MM.1S (cell line): ENCODE data around the gene ENOX1.

Experiments
- DNase-seq: peaks from one replicate; pipeline ENCODE4 v3.0.0-alpha.2; 2015
- H2AFZ ChIP-seq: fragments of 300-600 bp; sonication (generic); 2 replicates; pipeline ENCODE4 v1.6.0; 2016; ENCODE audit warnings: antibody characterized with exemption, low read length
- H3F3A ChIP-seq: fragments of 300-600 bp; sonication (generic); 2 replicates; pipeline ENCODE4 v1.6.1; 2016; ENCODE audit warnings: mild to moderate bottlenecking, antibody characterized with exemption, low read length, moderate library complexity, mixed read lengths; ENCODE audit not compliant: insufficient read depth
- H3K27ac ChIP-seq: fragments of 300-600 bp; sonication (generic); 2 replicates; pipeline ENCODE4 v1.5.1; 2016; ENCODE audit warnings: mild to moderate bottlenecking, low read length
- H3K27me3 ChIP-seq: fragments of 300-600 bp; sonication (generic); replicated peaks from 2 replicates; pipeline ENCODE4 v1.6.0; 2016; ENCODE audit warnings: low read length; ENCODE audit not compliant: insufficient read depth
- H3K36me3 ChIP-seq: fragments of 300-600 bp; sonication (generic); replicated peaks from 2 replicates; pipeline ENCODE4 v1.6.1; 2016; ENCODE audit warnings: mild to moderate bottlenecking, low read length, mixed read lengths; ENCODE audit not compliant: insufficient read depth
- H3K4me1 ChIP-seq: fragments of 300-600 bp; sonication (generic); 2 replicates; pipeline ENCODE4 v1.6.1; 2016; ENCODE audit warnings: low read length, mixed read lengths
- H3K4me2 ChIP-seq: fragments of 300-600 bp; sonication (generic); 2 replicates; pipeline ENCODE4 v1.6.0; 2016; ENCODE audit warnings: low read depth, low read length
- H3K4me3 ChIP-seq: fragments of 300-600 bp; sonication (generic); 2 replicates; pipeline ENCODE4 v1.5.1; 2016; ENCODE audit warnings: low read length, mixed read lengths
- H3K79me2 ChIP-seq: fragments of 300-600 bp; sonication (generic); 2 replicates; pipeline ENCODE4 v1.6.1; 2016; ENCODE audit warnings: mixed run types, low read length, mixed read lengths
- H3K9ac ChIP-seq: fragments of 300-600 bp; sonication (generic); 2 replicates; pipeline ENCODE4 v1.6.1; 2016; ENCODE audit warnings: low read length, mixed read lengths
- H3K9me2 ChIP-seq: fragments of 300-600 bp; sonication (generic); replicated peaks from 2 replicates; pipeline ENCODE4 v1.6.1; 2016; ENCODE audit warnings: mild to moderate bottlenecking, low read length, mixed read lengths; ENCODE audit not compliant: insufficient read depth
- H3K9me3 ChIP-seq: fragments of 300-600 bp; sonication (generic); replicated peaks from 2 replicates; pipeline ENCODE4 v1.6.1; 2016; ENCODE audit warnings: mild to moderate bottlenecking, low read length, mixed read lengths; ENCODE audit not compliant: insufficient read depth
- H4K20me1 ChIP-seq: fragments of 300-600 bp; sonication (generic); 2 replicates; pipeline ENCODE4 v1.6.1; 2016; ENCODE audit warnings: mild to moderate bottlenecking, low read length, moderate library complexity, mixed read lengths; ENCODE audit not compliant: insufficient read depth
- EZH2 ChIP-seq: fragments of 300-600 bp; sonication (generic); optimal IDR thresholded peaks from 2 replicates; pipeline ENCODE3; 2017; ENCODE audit warnings: low read depth, mild to moderate bottlenecking, antibody characterized with exemption, low read length, mixed read lengths
- EZH2phosphoT487 ChIP-seq: fragments of 300-600 bp; sonication (generic); IDR thresholded peaks from 2 replicates; pipeline ENCODE4 v1.6.1; 2018; ENCODE audit warnings: antibody characterized with exemption, low read length
- TF ChIP-seq, protein P1 (sequence below): fragments of 300-600 bp; sonication (generic); IDR thresholded peaks from 2 replicates; pipeline ENCODE4 v1.5.1; 2016; ENCODE audit warnings: antibody characterized with exemption, low read length, mixed read lengths

ENOX1 gene

DNA sequence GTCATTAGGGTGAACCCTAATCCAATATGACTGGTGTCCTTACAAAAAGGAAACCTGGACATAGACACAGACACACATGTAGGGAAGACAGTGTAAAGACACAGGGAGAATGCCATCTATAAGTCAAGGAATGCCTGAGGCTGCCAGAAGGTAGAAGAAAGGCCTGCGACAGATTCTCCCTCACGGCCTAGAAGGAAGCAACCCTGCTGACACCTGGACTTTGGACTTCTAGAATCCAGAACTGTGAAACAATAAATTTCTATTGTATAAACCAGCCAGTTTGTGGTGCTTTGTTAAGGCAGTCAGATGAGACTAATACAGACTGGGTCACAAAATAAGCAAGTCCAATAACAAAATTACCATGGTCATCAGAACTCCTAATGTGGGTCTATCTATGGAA lies 120.4 kb downstream of the ENOX1 start:
- Histone ChIP-seq H3K9me2 (no peaks in the 10 kb centered on the region), H3K4me2 (no peak overlapping the region), H3F3A (no peaks in the 10 kb centered on the region), H3K27ac (no peak overlapping the region), H3K4me3 (no peak overlapping the region), H3K4me1 (no peaks in the 10 kb centered on the region), H2AFZ (no peak overlapping the region), H3K9me3 (no peaks in the 10 kb centered on the region), H3K79me2 (no peaks in the 10 kb centered on the region), H3K36me3 (no peaks in the 10 kb centered on the region), H3K27me3 (no peaks in the 10 kb centered on the region), H4K20me1 (no peaks in the 10 kb centered on the region), H3K9ac (no peak overlapping the region)
- DNase-seq = no peak
- TF ChIP-seq EZH2phosphoT487 (no peak), EZH2 (no peak)
- TF ChIP-seq, protein P1, sequence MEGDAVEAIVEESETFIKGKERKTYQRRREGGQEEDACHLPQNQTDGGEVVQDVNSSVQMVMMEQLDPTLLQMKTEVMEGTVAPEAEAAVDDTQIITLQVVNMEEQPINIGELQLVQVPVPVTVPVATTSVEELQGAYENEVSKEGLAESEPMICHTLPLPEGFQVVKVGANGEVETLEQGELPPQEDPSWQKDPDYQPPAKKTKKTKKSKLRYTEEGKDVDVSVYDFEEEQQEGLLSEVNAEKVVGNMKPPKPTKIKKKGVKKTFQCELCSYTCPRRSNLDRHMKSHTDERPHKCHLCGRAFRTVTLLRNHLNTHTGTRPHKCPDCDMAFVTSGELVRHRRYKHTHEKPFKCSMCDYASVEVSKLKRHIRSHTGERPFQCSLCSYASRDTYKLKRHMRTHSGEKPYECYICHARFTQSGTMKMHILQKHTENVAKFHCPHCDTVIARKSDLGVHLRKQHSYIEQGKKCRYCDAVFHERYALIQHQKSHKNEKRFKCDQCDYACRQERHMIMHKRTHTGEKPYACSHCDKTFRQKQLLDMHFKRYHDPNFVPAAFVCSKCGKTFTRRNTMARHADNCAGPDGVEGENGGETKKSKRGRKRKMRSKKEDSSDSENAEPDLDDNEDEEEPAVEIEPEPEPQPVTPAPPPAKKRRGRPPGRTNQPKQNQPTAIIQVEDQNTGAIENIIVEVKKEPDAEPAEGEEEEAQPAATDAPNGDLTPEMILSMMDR = no peak

DNA sequence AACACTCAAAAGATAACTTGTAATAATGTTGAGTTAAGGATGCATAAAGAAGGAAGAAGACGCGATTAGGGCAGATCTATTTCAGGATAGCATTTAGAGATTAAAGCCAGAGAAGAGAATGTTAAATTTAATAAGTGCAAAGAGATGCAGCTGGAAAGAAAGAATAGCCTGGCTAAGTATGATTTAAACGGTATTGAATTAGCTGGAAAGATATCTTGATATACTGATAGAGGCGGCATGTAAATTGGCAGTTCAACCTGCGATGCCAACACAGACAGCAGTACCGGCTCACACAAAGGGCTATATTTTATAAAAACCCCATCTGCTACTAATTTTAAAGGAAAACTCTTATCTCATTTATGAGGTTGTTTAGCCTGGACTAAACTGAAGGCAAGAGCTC lies 121.4 kb downstream of the ENOX1 start:
- H3K9me2 ChIP-seq = no peaks in the 10 kb centered on the region
- H3F3A ChIP-seq = no peaks in the 10 kb centered on the region
- no peak overlapping the region for H3K9ac ChIP-seq
- no peaks in the 10 kb centered on the region for H3K79me2 ChIP-seq
- no peaks in the 10 kb centered on the region for H4K20me1 ChIP-seq
- H2AFZ ChIP-seq = no peak overlapping the region
- TF ChIP-seq, protein P1 = no peak
- no peak for TF ChIP-seq EZH2
- no peak for TF ChIP-seq EZH2phosphoT487
- no peak for DNase-seq
- no peaks in the 10 kb centered on the region for H3K9me3 ChIP-seq
- H3K4me1 ChIP-seq = no peaks in the 10 kb centered on the region
- no peak overlapping the region for H3K27ac ChIP-seq
- no peak overlapping the region for H3K4me3 ChIP-seq
- H3K36me3 ChIP-seq = no peaks in the 10 kb centered on the region
- no peaks in the 10 kb centered on the region for H3K27me3 ChIP-seq
- no peak overlapping the region; the same call in 1 of the 2 replicates for H3K4me2 ChIP-seq

DNA sequence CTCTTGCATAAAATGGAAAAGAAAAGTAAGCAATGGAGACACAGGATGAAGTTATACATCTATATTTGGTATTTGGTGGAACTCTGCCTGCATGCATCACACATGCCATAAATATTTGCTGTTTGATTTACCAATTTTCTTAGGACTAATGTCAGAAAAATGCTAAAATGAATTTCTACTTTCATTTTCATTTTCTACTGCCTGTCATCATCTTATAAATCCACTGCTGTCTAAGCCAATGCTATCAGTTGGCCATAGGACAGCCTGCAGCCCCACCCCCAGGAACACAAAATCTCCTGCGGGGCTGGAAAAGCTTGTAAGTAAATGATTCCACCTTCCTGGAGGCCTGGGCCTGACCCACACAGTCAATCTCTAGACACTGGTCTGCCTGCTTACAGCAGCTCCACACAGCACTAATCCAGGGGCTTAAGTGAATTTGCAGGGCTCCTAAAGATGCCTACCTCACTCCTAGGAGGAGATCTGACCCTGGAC lies 122.0 kb downstream of the ENOX1 start:
- peak overlapping the region; percentile 78 for H2AFZ ChIP-seq
- peak overlapping the region; percentile 56; the same call in 1 of the 2 replicates for H3K4me2 ChIP-seq
- H3K27ac ChIP-seq = no peak overlapping the region

More for the DNA sequence above, 122.0 kb downstream of the ENOX1 start:
- no peaks in the 10 kb centered on the region for H3K9me3 ChIP-seq
- H4K20me1 ChIP-seq = no peaks in the 10 kb centered on the region
- H3K9ac ChIP-seq = no peak overlapping the region
- peak; percentile 30 for DNase-seq
- H3K9me2 ChIP-seq = no peaks in the 10 kb centered on the region
- no peak overlapping the region; the same call in 1 of the 2 replicates for H3K4me3 ChIP-seq
- H3F3A ChIP-seq = no peaks in the 10 kb centered on the region
- no peaks in the 10 kb centered on the region for H3K27me3 ChIP-seq
- TF ChIP-seq, protein P1 = no peak
- TF ChIP-seq EZH2 = no peak
- TF ChIP-seq EZH2phosphoT487 = no peak
- H3K79me2 ChIP-seq = no peaks in the 10 kb centered on the region
- no peaks in the 10 kb centered on the region for H3K36me3 ChIP-seq
- no peaks in the 10 kb centered on the region for H3K4me1 ChIP-seq
